H9 (cell line): ENCODE data around the gene GABRG2. TPM values are rescaled to one million over a fixed set of nuclear protein-coding genes. Genes with fewer than 3 reads are reported as not detected.

Experiments used
- DNase-seq: peaks from one replicate; pipeline ENCODE4 v3.0.0-alpha.2; 2017
- H2AFZ ChIP-seq: one replicate; pipeline ENCODE4 v1.6.1; 2013; ENCODE audit warnings: mild to moderate bottlenecking, low read length, control low read depth, moderate library complexity
- H2AK5ac ChIP-seq: 2 replicates; pipeline ENCODE4 v1.6.1; 2013; ENCODE audit warnings: low read length, control low read depth, mixed read lengths; ENCODE audit not compliant: insufficient read length
- H2BK120ac ChIP-seq: one replicate; pipeline ENCODE4 v1.6.1; 2013; ENCODE audit warnings: low read depth, mild to moderate bottlenecking, low read length, control low read depth, inconsistent platforms; ENCODE audit not compliant: poor library complexity, severe bottlenecking
- H2BK12ac ChIP-seq: 2 replicates; pipeline ENCODE4 v1.6.1; 2013; ENCODE audit warnings: low read length, control low read depth, mixed read lengths, low read depth; ENCODE audit not compliant: insufficient read length
- H2BK15ac ChIP-seq: 2 replicates; pipeline ENCODE4 v1.6.1; 2013; ENCODE audit warnings: low read depth, low read length, control low read depth
- H2BK20ac ChIP-seq: one replicate; pipeline ENCODE4 v1.6.1; 2013; ENCODE audit warnings: low read depth, mild to moderate bottlenecking, low read length, control low read depth, inconsistent platforms; ENCODE audit not compliant: poor library complexity, severe bottlenecking
- H2BK5ac ChIP-seq: 2 replicates; pipeline ENCODE4 v1.6.1; 2013; ENCODE audit warnings: low read length, control low read depth, mixed read lengths; ENCODE audit not compliant: insufficient read length
- H3K14ac ChIP-seq: 2 replicates; pipeline ENCODE4 v1.6.1; 2013; ENCODE audit warnings: low read length, control low read depth; ENCODE audit not compliant: insufficient read depth
- H3K18ac ChIP-seq: 2 replicates; pipeline ENCODE4 v1.6.1; 2013; ENCODE audit warnings: low read depth, mild to moderate bottlenecking, mixed read lengths, low read length, control low read depth; ENCODE audit not compliant: insufficient read length
- H3K23ac ChIP-seq: 2 replicates; pipeline ENCODE4 v1.6.1; 2013; ENCODE audit warnings: low read length, control low read depth, mixed read lengths, low read depth; ENCODE audit not compliant: insufficient read length
- H3K23me2 ChIP-seq: 2 replicates; pipeline ENCODE4 v1.6.1; 2013; ENCODE audit warnings: low read depth, mild to moderate bottlenecking, mixed read lengths, low read length, control low read depth; ENCODE audit not compliant: insufficient read length, poor library complexity, severe bottlenecking
- H3K27ac ChIP-seq: 2 replicates; pipeline ENCODE4 v1.5.1; 2013; ENCODE audit warnings: low read length, control low read depth, mixed read lengths, low read depth; ENCODE audit not compliant: insufficient read length
- H3K27me3 ChIP-seq: 2 replicates; pipeline ENCODE4 v1.6.1; 2013; ENCODE audit warnings: low read length, control low read depth, inconsistent platforms; ENCODE audit not compliant: insufficient read depth
- H3K4ac ChIP-seq: 2 replicates; pipeline ENCODE4 v1.6.1; 2013; ENCODE audit warnings: low read depth, mild to moderate bottlenecking, control low read depth, inconsistent platforms, low read length, moderate library complexity
- H3K4me1 ChIP-seq: 2 replicates; pipeline ENCODE4 v1.6.1; 2013; ENCODE audit warnings: low read length, control low read depth, inconsistent platforms; ENCODE audit not compliant: insufficient read depth
- H3K4me2 ChIP-seq: 2 replicates; pipeline ENCODE4 v1.6.1; 2013; ENCODE audit warnings: low read length, control low read depth, mixed read lengths; ENCODE audit not compliant: insufficient read length, insufficient read depth
- H3K56ac ChIP-seq: 2 replicates; pipeline ENCODE4 v1.6.1; 2013; ENCODE audit warnings: low read depth, mild to moderate bottlenecking, mixed read lengths, low read length, control low read depth; ENCODE audit not compliant: insufficient read length
- H3K79me1 ChIP-seq: 2 replicates; pipeline ENCODE4 v1.6.1; 2013; ENCODE audit warnings: low read depth, mild to moderate bottlenecking, moderate library complexity, low read length, control low read depth, inconsistent platforms; ENCODE audit not compliant: insufficient read depth, poor library complexity, severe bottlenecking
- H3K79me2 ChIP-seq: 2 replicates; pipeline ENCODE4 v1.6.1; 2013; ENCODE audit warnings: low read length, control low read depth, inconsistent platforms; ENCODE audit not compliant: insufficient read depth
- H3K9ac ChIP-seq: 2 replicates; pipeline ENCODE4 v1.6.1; 2013; ENCODE audit warnings: low read length, control low read depth, mixed read lengths; ENCODE audit not compliant: insufficient read length; ENCODE audit errors: extremely low read depth
- H3K9me3 ChIP-seq: one replicate; pipeline ENCODE4 v1.6.1; 2013; ENCODE audit warnings: low read depth, low read length, inconsistent platforms; ENCODE audit not compliant: control insufficient read depth
- H3T11ph ChIP-seq: one replicate; pipeline ENCODE4 v1.6.1; 2013; ENCODE audit warnings: mild to moderate bottlenecking, low read length, control low read depth, inconsistent platforms
- H4K20me1 ChIP-seq: one replicate; pipeline ENCODE4 v1.6.1; 2013; ENCODE audit not compliant: control insufficient read depth, insufficient read length, insufficient read depth
- H4K5ac ChIP-seq: 2 replicates; pipeline ENCODE4 v1.6.1; 2013; ENCODE audit warnings: low read depth, mild to moderate bottlenecking, mixed read lengths, low read length, control low read depth; ENCODE audit not compliant: insufficient read length
- H4K8ac ChIP-seq: replicated peaks from 2 replicates; pipeline ENCODE4 v1.6.1; 2013; ENCODE audit warnings: low read length, control low read depth, mixed read lengths, low read depth; ENCODE audit not compliant: insufficient read length
- H4K91ac ChIP-seq: 2 replicates; pipeline ENCODE4 v1.6.1; 2013; ENCODE audit warnings: low read depth, mild to moderate bottlenecking, moderate library complexity, mixed read lengths, low read length, control low read depth; ENCODE audit not compliant: insufficient read length
- H3K27ac Mint-ChIP-seq, 3 experiments: 2 replicates in 2 of 3; 3 replicates in 1 of 3; pipeline ENCODE4 v1.8.0; 2020 to 2021; ENCODE audit warnings: mixed read lengths in 3 of 3, mild to moderate bottlenecking in 1 of 3, moderate library complexity in 1 of 3
- H3K27me3 Mint-ChIP-seq: 2 replicates; pipeline ENCODE4 v1.8.0; 2021; ENCODE audit warnings: low read depth, mild to moderate bottlenecking, moderate library complexity, mixed read lengths
- H3K36me3 Mint-ChIP-seq, 3 experiments: 2 replicates in 2 of 3; 3 replicates in 1 of 3; pipeline ENCODE4 v1.8.0; 2020 to 2021; ENCODE audit warnings: low read depth in 3 of 3, mixed read lengths in 3 of 3; ENCODE audit not compliant: insufficient read depth in 1 of 3
- H3K4me1 Mint-ChIP-seq, 2 experiments: 2 replicates each; pipeline ENCODE4 v1.8.0; 2020; ENCODE audit warnings: mixed read lengths in 2 of 2
- H3K4me3 Mint-ChIP-seq, 2 experiments: 2 replicates in 1 of 2; 3 replicates in 1 of 2; pipeline ENCODE4 v1.8.0; 2020 to 2021; ENCODE audit warnings: mild to moderate bottlenecking in 2 of 2, mixed read lengths in 2 of 2, moderate library complexity in 1 of 2
- H3K9me3 Mint-ChIP-seq, 2 experiments: 2 replicates in 1 of 2; 3 replicates in 1 of 2; pipeline ENCODE4 v1.8.0; 2020; ENCODE audit warnings: mild to moderate bottlenecking in 2 of 2, mixed read lengths in 2 of 2, moderate library complexity in 1 of 2
- WGBS: extraction: QIAGEN DNeasy Blood & Tissue Kit; methylation state at CpG from one replicate; pipeline ENCODE4 v1.1.7; 2013; ENCODE audit warnings: missing lambda C conversion rate, low lambda C conversion rate, mixed read lengths; ENCODE audit not compliant: insufficient read length; ENCODE audit errors: extremely low coverage; 5-methylcytosine and 5-hydroxymethylcytosine counted together
- total RNA-seq: library from RNA; stranded (reverse); gene quantifications from 2 replicates; pipeline ENCODE4 v1.2.1, GENCODE V29; 2021
- TF ChIP-seq, protein P1 (sequence below): fragments of 200-600 bp; sonication (generic); conservative IDR thresholded peaks from 3 replicates; pipeline ENCODE4 v1.8.0; 2021; ENCODE audit warnings: antibody characterized with exemption, mild to moderate bottlenecking

The GABRG2 gene
- total RNA-seq, 1 experiment from 2014 or later: 0.98 TPM

DNA sequence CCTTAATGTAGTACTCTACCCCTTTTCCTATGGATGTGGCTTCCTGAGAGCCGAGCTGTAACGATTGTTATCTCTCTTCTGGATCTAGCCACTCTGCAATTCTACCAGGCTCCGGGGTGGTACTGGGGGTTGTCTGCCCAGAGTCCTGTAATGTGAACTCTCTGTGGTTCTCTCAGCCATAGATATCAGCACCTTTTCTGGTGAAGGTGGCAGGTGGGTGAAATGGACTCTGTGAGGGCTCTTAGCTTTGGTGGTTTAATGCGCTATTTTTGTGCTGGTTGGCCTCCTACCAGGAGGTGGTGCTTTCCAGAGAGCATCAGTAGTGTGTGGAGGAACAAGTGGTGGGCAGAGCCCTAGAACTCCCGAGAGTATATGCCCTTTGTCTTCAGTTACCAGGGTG is 122.1 kb downstream of the GABRG2 start:
- H2BK15ac ChIP-seq: no peak overlapping the region
- no peak overlapping the region for H3T11ph ChIP-seq
- H3K27ac Mint-ChIP-seq: peak overlapping the region in 1 of 3 experiments; percentile 68; a peak in 3 of 7 replicates
- no peak overlapping the region for H2BK12ac ChIP-seq
- H3K23me2 ChIP-seq: no peaks in the 10 kb centered on the region
- no peaks in the 10 kb centered on the region for H3K27me3 ChIP-seq
- no peak overlapping the region for H3K23ac ChIP-seq
- no peak overlapping the region for H2BK5ac ChIP-seq
- H3K79me2 ChIP-seq: no peaks in the 10 kb centered on the region
- no peak overlapping the region for H4K91ac ChIP-seq
- H3K4me1 ChIP-seq: no peaks in the 10 kb centered on the region
- H2BK20ac ChIP-seq: no peak overlapping the region
- H3K9me3 Mint-ChIP-seq: peaks cover 0 to 5% of the 10 kb centered on the region in 2 experiments; a peak in 1 of 5 replicates
- no peak overlapping the region for H3K4me3 Mint-ChIP-seq
- H3K56ac ChIP-seq: no peak overlapping the region
- no CpG with 5 or more reads among the region's 5 CpGs for WGBS
- no peak overlapping the region for H2BK120ac ChIP-seq
- DNase-seq: no peak
- TF ChIP-seq, protein P1, sequence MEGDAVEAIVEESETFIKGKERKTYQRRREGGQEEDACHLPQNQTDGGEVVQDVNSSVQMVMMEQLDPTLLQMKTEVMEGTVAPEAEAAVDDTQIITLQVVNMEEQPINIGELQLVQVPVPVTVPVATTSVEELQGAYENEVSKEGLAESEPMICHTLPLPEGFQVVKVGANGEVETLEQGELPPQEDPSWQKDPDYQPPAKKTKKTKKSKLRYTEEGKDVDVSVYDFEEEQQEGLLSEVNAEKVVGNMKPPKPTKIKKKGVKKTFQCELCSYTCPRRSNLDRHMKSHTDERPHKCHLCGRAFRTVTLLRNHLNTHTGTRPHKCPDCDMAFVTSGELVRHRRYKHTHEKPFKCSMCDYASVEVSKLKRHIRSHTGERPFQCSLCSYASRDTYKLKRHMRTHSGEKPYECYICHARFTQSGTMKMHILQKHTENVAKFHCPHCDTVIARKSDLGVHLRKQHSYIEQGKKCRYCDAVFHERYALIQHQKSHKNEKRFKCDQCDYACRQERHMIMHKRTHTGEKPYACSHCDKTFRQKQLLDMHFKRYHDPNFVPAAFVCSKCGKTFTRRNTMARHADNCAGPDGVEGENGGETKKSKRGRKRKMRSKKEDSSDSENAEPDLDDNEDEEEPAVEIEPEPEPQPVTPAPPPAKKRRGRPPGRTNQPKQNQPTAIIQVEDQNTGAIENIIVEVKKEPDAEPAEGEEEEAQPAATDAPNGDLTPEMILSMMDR: no peak
- no peaks in the 10 kb centered on the region; a peak in 1 of 7 replicates for H3K36me3 Mint-ChIP-seq
- no peak overlapping the region for H2AFZ ChIP-seq
- no peaks in the 10 kb centered on the region for H3K27me3 Mint-ChIP-seq
- H2AK5ac ChIP-seq: no peak overlapping the region
- no peak overlapping the region for H3K9ac ChIP-seq
- no peaks in the 10 kb centered on the region for H3K9me3 ChIP-seq
- no peaks in the 10 kb centered on the region for H3K79me1 ChIP-seq
- no peak overlapping the region for H4K8ac ChIP-seq
- no peak overlapping the region for H3K27ac ChIP-seq
- peaks cover 0 to 2% of the 10 kb centered on the region in 2 experiments; a peak in 1 of 4 replicates for H3K4me1 Mint-ChIP-seq
- H4K5ac ChIP-seq: no peak overlapping the region
- no peaks in the 10 kb centered on the region for H4K20me1 ChIP-seq
- no peak overlapping the region for H3K18ac ChIP-seq
- no peak overlapping the region for H3K4ac ChIP-seq
- no peak overlapping the region for H3K4me2 ChIP-seq
- no peak overlapping the region for H3K14ac ChIP-seq
